H1 (cell line): ENCODE data around the gene IRF3. TPM values are rescaled to one million over a fixed set of nuclear protein-coding genes. Genes with fewer than 3 reads are reported as not detected.

Source experiments
- CTCF ChIA-PET: fragments of 300-600 bp; sonication (Branson Sonifier 250); formaldehyde crosslinking; loops from one replicate; lab custom pipeline; 2021; ENCODE audit not compliant: partially characterized antibody; lab: Charles Lee
- POLR2A ChIA-PET: fragments of 300-600 bp; sonication (Branson Sonifier 250); formaldehyde crosslinking; loops from one replicate; lab custom pipeline; 2021; ENCODE audit warnings: inconsistent platforms; ENCODE audit not compliant: partially characterized antibody; lab: Charles Lee
- DNase-seq, 2 experiments: peaks; one replicate each; pipeline versions ENCODE4 v3.0.0 to v3.0.0-alpha.2; 2010 to 2022; ENCODE audit warnings: low spot score in 2 of 2, low read depth in 1 of 2, mixed read lengths in 1 of 2
- FAIRE-seq: peaks from 2 replicates; lab custom pipeline; 2011; peaks lifted over from hg19 to GRCh38; lab: Jason Lieb, UNC
- H2AFZ ChIP-seq: 2 replicates; pipeline ENCODE4 v1.8.1; 2012; ENCODE audit warnings: low read length, inconsistent platforms
- H2AK5ac ChIP-seq: 2 replicates; pipeline ENCODE4 v1.6.1; 2013; ENCODE audit warnings: low read depth, low read length
- H2BK120ac ChIP-seq: replicated peaks from 2 replicates; pipeline ENCODE3; 2013; ENCODE audit warnings: low read depth, low read length, inconsistent platforms
- H2BK12ac ChIP-seq: 2 replicates; pipeline ENCODE4 v1.6.1; 2013; ENCODE audit warnings: low read depth, low read length
- H2BK15ac ChIP-seq: 2 replicates; pipeline ENCODE4 v1.6.1; 2013; ENCODE audit warnings: low read length
- H2BK20ac ChIP-seq: 2 replicates; pipeline ENCODE4 v1.6.1; 2013; ENCODE audit warnings: low read length
- H2BK5ac ChIP-seq: 2 replicates; pipeline ENCODE4 v1.6.1; 2013; ENCODE audit warnings: low read depth, low read length
- H3K14ac ChIP-seq: 2 replicates; pipeline ENCODE4 v1.6.1; 2013; ENCODE audit warnings: inconsistent platforms; ENCODE audit not compliant: insufficient read length
- H3K18ac ChIP-seq: 2 replicates; pipeline ENCODE4 v1.6.1; 2013; ENCODE audit warnings: low read length; ENCODE audit errors: extremely low read depth
- H3K23ac ChIP-seq: 2 replicates; pipeline ENCODE4 v1.6.1; 2013; ENCODE audit warnings: inconsistent platforms; ENCODE audit not compliant: insufficient read length
- H3K23me2 ChIP-seq: 2 replicates; pipeline ENCODE4 v1.6.1; 2013; ENCODE audit warnings: low read depth, low read length
- H3K27ac ChIP-seq: 2 replicates; pipeline ENCODE4 v1.6.1; 2011; ENCODE audit warnings: low read depth, low read length, inconsistent platforms
- H3K27me3 ChIP-seq, 4 experiments: replicated peaks in 1 of 4; 1 replicate in 1 of 4; 2 replicates in 3 of 4; pipeline versions ENCODE4 v1.6.1 to v1.8.1; 2011 to 2013; ENCODE audit warnings: low read length in 3 of 4, mild to moderate bottlenecking in 3 of 4, inconsistent platforms in 2 of 4, mixed read lengths in 2 of 4, moderate library complexity in 1 of 4; ENCODE audit not compliant: control insufficient read depth in 3 of 4, insufficient read depth in 3 of 4; ENCODE audit errors: extremely low read depth in 1 of 4
- H3K36me3 ChIP-seq, 4 experiments: 2 replicates each; pipeline versions ENCODE4 v1.6.1 to v1.8.1; 2011 to 2013; ENCODE audit warnings: mild to moderate bottlenecking in 4 of 4, low read length in 3 of 4, moderate library complexity in 2 of 4, control low read depth in 1 of 4, inconsistent platforms in 1 of 4; ENCODE audit not compliant: insufficient read depth in 4 of 4, control insufficient read depth in 2 of 4
- H3K4ac ChIP-seq: replicated peaks from 2 replicates; pipeline ENCODE3; 2013; ENCODE audit warnings: low read length, low read depth, mixed read lengths, inconsistent platforms; ENCODE audit not compliant: insufficient read length
- H3K4me1 ChIP-seq, 4 experiments: replicated peaks in 1 of 4; 1 replicate in 1 of 4; 2 replicates in 3 of 4; pipeline versions ENCODE4 v1.6.1 to v1.8.1; 2011 to 2013; ENCODE audit warnings: low read length in 3 of 4, inconsistent platforms in 2 of 4, mixed read lengths in 1 of 4; ENCODE audit not compliant: insufficient read depth in 4 of 4, control insufficient read depth in 3 of 4
- H3K4me2 ChIP-seq, 2 experiments: 2 replicates each; pipeline versions ENCODE4 v1.6.1 to v1.8.1; 2011 to 2013; ENCODE audit warnings: low read depth in 2 of 2, low read length in 2 of 2, control low read depth in 1 of 2, inconsistent platforms in 1 of 2, mild to moderate bottlenecking in 1 of 2; ENCODE audit not compliant: insufficient read depth in 1 of 2
- H3K4me3 ChIP-seq, 4 experiments: fragments of 200-600, 300-600 bp in 1 of 4; sonication (generic), shearing (Covaris generic), sonication (Bioruptor Twin) in 1 of 4; 2 replicates each; pipeline versions ENCODE4 v1.5.1 to v1.8.1; 2011 to 2016; ENCODE audit warnings: low read length in 4 of 4, low read depth in 3 of 4, control low read depth in 2 of 4, inconsistent platforms in 2 of 4, mild to moderate bottlenecking in 2 of 4, mixed read lengths in 1 of 4, moderate library complexity in 1 of 4; ENCODE audit not compliant: insufficient read depth in 2 of 4; ENCODE audit errors: extremely low read depth in 1 of 4
- H3K56ac ChIP-seq: replicated peaks from 2 replicates; pipeline ENCODE3; 2013; ENCODE audit warnings: low read depth, mild to moderate bottlenecking, mixed read lengths, low read length, inconsistent platforms; ENCODE audit not compliant: insufficient read length
- H3K79me1 ChIP-seq: 2 replicates; pipeline ENCODE4 v1.6.1; 2013; ENCODE audit warnings: low read depth, low read length, control low read depth
- H3K79me2 ChIP-seq, 2 experiments: 2 replicates each; pipeline versions ENCODE4 v1.6.1 to v1.8.1; 2012 to 2013; ENCODE audit warnings: low read length in 2 of 2, mild to moderate bottlenecking in 2 of 2, inconsistent platforms in 1 of 2; ENCODE audit not compliant: insufficient read depth in 2 of 2, control insufficient read depth in 1 of 2
- H3K9ac ChIP-seq, 4 experiments: replicated peaks in 1 of 4; 1 replicate in 1 of 4; 2 replicates in 3 of 4; pipeline versions ENCODE4 v1.6.1 to v1.8.1; 2011 to 2013; ENCODE audit warnings: low read depth in 3 of 4, low read length in 3 of 4, control low read depth in 2 of 4, mild to moderate bottlenecking in 2 of 4, moderate library complexity in 2 of 4, inconsistent platforms in 1 of 4; ENCODE audit errors: extremely low read depth in 1 of 4
- H3K9me3 ChIP-seq, 2 experiments: 2 replicates each; pipeline versions ENCODE4 v1.6.1 to v1.8.1; 2012 to 2013; ENCODE audit warnings: mild to moderate bottlenecking in 2 of 2, moderate library complexity in 2 of 2, control low read depth in 1 of 2, inconsistent platforms in 1 of 2, low read depth in 1 of 2, low read length in 1 of 2, mixed read lengths in 1 of 2; ENCODE audit not compliant: insufficient read depth in 2 of 2
- H4K20me1 ChIP-seq, 2 experiments: replicated peaks in 1 of 2; 2 replicates each; pipeline versions ENCODE3 to v1.8.1; 2011 to 2013; ENCODE audit warnings: inconsistent platforms in 2 of 2, low read length in 2 of 2, mild to moderate bottlenecking in 1 of 2; ENCODE audit not compliant: insufficient read depth in 2 of 2, control insufficient read depth in 1 of 2
- H4K5ac ChIP-seq: 2 replicates; pipeline ENCODE4 v1.6.1; 2013; ENCODE audit warnings: low read length, low read depth, mixed read lengths, inconsistent platforms; ENCODE audit not compliant: insufficient read length
- H4K8ac ChIP-seq: 2 replicates; pipeline ENCODE4 v1.8.0; 2013; ENCODE audit warnings: mild to moderate bottlenecking, moderate library complexity, low read length, inconsistent platforms; ENCODE audit not compliant: insufficient read depth; ENCODE audit errors: extremely low read depth
- H4K91ac ChIP-seq: replicated peaks from 2 replicates; pipeline ENCODE3; 2013; ENCODE audit warnings: low read length, mixed read lengths, inconsistent platforms; ENCODE audit not compliant: insufficient read length
- BRCA1 ChIP-seq: IDR thresholded peaks from 2 replicates; pipeline ENCODE4 v1.6.1; 2012; ENCODE audit warnings: low read depth, low read length, improper control_type of control experiment
- POLR2A ChIP-seq, 2 experiments: IDR thresholded peaks; 1 replicate in 1 of 2; 2 replicates in 1 of 2; pipeline ENCODE4 v1.6.1; 2011; ENCODE audit warnings: low read depth in 2 of 2, low read length in 2 of 2, mild to moderate bottlenecking in 2 of 2; ENCODE audit errors: control extremely low read depth in 1 of 2
- POLR2AphosphoS5 ChIP-seq: IDR thresholded peaks from 2 replicates; pipeline ENCODE4 v1.6.1; 2011; ENCODE audit warnings: low read depth, low read length
- SAP30 ChIP-seq: fragments of 300-600 bp; sonication (generic); IDR thresholded peaks from 2 replicates; pipeline ENCODE4 v1.7.1; 2012; ENCODE audit warnings: low read length, moderate library complexity, mild to moderate bottlenecking, inconsistent platforms; ENCODE audit not compliant: insufficient read depth, insufficient replicate concordance
- SIN3A ChIP-seq, 2 experiments: IDR thresholded peaks in 1 of 2; conservative IDR thresholded peaks in 1 of 2; 2 replicates each; pipeline ENCODE4 v1.6.1; 2011 to 2012; ENCODE audit warnings: low read length in 2 of 2, improper control_type of control experiment in 1 of 2, low read depth in 1 of 2, mild to moderate bottlenecking in 1 of 2
- SIX5 ChIP-seq: IDR thresholded peaks from 2 replicates; pipeline ENCODE4 v1.6.1; 2011; ENCODE audit warnings: mild to moderate bottlenecking, low read depth, low read length
- TAF1 ChIP-seq: IDR thresholded peaks from 2 replicates; pipeline ENCODE4 v1.6.1; 2011; ENCODE audit warnings: mild to moderate bottlenecking, low read depth, low read length
- WGBS, 2 experiments: shearing (Covaris generic) in 1 of 2; methylation state at CpG; one replicate each; pipeline versions ENCODE4 v1.1.6 to v1.1.7; 2013 to 2015; ENCODE audit warnings: low lambda C conversion rate in 2 of 2, mixed read lengths in 2 of 2, inconsistent platforms in 1 of 2, low coverage in 1 of 2, missing lambda C conversion rate in 1 of 2; ENCODE audit not compliant: insufficient replicate concordance in 2 of 2, insufficient coverage in 1 of 2, insufficient read length in 1 of 2; ENCODE audit errors: extremely low coverage in 1 of 2, missing lambda C conversion rate in 1 of 2; 5-methylcytosine and 5-hydroxymethylcytosine counted together
- polyA plus RNA-seq, 7 experiments: library from polyadenylated mRNA; depleted of rRNA in 3 of 7; stranded (reverse) in 5 of 7; unstranded in 2 of 7; fragments of >200 nt in 5 of 7; fragments of 200-250 nt in 2 of 7; gene quantifications; 1 replicate in 5 of 7; 2 replicates in 1 of 7; 4 replicates in 1 of 7; pipeline versions ENCODE4 v1.2.1 to v1.2.3, GENCODE V29; 2011 to 2013; ENCODE audit warnings: missing spikeins in 2 of 7, mixed read lengths in 2 of 7
- total RNA-seq: library from RNA; stranded (reverse); fragmentation: NEBNext Ultra II Directional; extraction: Animal tissue kit (Norgen Biotek cat#: 25700); gene quantifications from 2 replicates; pipeline ENCODE4 v1.2.1, GENCODE V29; 2021
- TF ChIP-seq, protein P1 (sequence below), 3 experiments: IDR thresholded peaks; 1 replicate in 2 of 3; 2 replicates in 1 of 3; pipeline versions ENCODE4 v1.5.1 to v1.6.1; 2011; ENCODE audit warnings: low read length in 3 of 3, mild to moderate bottlenecking in 3 of 3, inconsistent platforms in 2 of 3, low read depth in 1 of 3, moderate library complexity in 1 of 3; ENCODE audit not compliant: insufficient read depth in 1 of 3; ENCODE audit errors: control extremely low read depth in 1 of 3

Gene IRF3
- total and polyA plus RNA-seq, 2 of the 8 experiments (the other 6 are each of a cell fraction or from before 2014, with no cell fraction given) = 103 to 114 TPM

DNA sequence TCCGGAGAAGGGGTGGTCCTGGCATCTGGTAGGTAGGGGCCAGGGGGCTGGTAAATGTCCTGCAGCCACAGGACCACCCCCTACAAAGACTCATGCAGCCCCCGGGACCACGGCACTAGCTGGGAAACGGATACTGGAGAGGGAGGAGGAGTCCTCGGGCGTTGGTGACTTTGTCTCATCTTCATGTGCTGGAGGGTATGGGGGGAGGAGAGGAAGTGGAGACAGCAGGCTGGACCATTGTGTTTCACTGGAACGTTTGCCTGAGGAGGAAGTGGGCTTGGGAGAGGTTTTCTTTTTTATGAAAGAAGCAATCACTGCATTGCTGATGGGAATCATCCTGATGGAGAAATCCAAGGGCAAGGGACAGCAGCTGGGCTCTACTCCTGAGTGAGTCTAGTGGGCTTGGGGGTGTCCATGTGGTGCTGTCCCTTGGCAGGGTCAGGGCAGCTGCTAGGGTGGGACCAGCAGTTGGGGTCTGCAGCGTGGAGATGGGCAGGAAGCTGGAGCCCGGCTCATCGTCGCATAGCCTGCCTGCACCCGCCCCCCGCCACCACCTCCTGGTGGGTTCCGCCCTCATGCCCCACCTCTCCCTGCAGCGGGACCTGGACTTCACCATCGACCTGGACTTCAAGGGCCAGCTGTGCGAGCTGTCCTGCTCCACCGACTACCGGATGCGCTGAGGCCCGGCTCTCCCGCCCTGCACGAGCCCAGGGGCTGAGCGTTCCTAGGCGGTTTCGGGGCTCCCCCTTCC lies 22.1 kb upstream of the IRF3 start:
- H2BK15ac ChIP-seq = no peak overlapping the region
- WGBS, 2 experiments = 84% methylated on average over 20 of the region's 26 CpGs; no CpG with 5 or more reads in 1 of the 2 experiments
- no peak for DNase-seq
- H3K4ac ChIP-seq = no peak overlapping the region
- no peak overlapping the region for H3K23ac ChIP-seq
- no peak overlapping the region for H3K56ac ChIP-seq
- H3K4me2 ChIP-seq = peak overlapping the region in 1 of 2 experiments; percentile 36; a peak in 2 of 4 replicates
- no peak overlapping the region; the same call in 1 of the 2 replicates for H2BK5ac ChIP-seq
- H3K23me2 ChIP-seq = peaks cover 20% of the 10 kb centered on the region
- no peak overlapping the region for H3K4me3 ChIP-seq
- POLR2A ChIA-PET = interaction anchor here (0.6 to 12.2 kb wide), 14 partner anchors 9 to 191 kb away, joined by 3 to 168 read pairs (median 4); partner anchors contain the start of genes PRMT1, PTOV1 and RPS11
- TF ChIP-seq, protein P1, sequence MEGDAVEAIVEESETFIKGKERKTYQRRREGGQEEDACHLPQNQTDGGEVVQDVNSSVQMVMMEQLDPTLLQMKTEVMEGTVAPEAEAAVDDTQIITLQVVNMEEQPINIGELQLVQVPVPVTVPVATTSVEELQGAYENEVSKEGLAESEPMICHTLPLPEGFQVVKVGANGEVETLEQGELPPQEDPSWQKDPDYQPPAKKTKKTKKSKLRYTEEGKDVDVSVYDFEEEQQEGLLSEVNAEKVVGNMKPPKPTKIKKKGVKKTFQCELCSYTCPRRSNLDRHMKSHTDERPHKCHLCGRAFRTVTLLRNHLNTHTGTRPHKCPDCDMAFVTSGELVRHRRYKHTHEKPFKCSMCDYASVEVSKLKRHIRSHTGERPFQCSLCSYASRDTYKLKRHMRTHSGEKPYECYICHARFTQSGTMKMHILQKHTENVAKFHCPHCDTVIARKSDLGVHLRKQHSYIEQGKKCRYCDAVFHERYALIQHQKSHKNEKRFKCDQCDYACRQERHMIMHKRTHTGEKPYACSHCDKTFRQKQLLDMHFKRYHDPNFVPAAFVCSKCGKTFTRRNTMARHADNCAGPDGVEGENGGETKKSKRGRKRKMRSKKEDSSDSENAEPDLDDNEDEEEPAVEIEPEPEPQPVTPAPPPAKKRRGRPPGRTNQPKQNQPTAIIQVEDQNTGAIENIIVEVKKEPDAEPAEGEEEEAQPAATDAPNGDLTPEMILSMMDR (IDR thresholded peaks at IDR 0.05; ENCODE audit: control extremely low read depth in 1 of 3, insufficient read depth in 1 of 3, low read depth in 1 of 3, low read length in 3 of 3) = no peak
- TF ChIP-seq SIN3A (conservative IDR thresholded peaks at IDR 0.05 in 1 of 2, IDR thresholded peaks at IDR 0.05 in 1 of 2; ENCODE audit: low read depth in 1 of 2, low read length in 2 of 2) (no peak), BRCA1 (no peak), POLR2AphosphoS5 (peak; percentile 60), TAF1 (no peak), POLR2A (IDR thresholded peaks at IDR 0.05; ENCODE audit: control extremely low read depth in 1 of 2, low read depth in 2 of 2, low read length in 2 of 2) (no peak; a peak in 1 of 3 replicates), SAP30 (no peak), SIX5 (no peak)
- peaks cover 20 to 37% of the 10 kb centered on the region in 2 experiments for H4K20me1 ChIP-seq
- H3K36me3 ChIP-seq = peaks cover 16 to 44% (median 29%) of the 10 kb centered on the region in 4 experiments
- H3K79me2 ChIP-seq = peaks cover 0 to 10% of the 10 kb centered on the region in 2 experiments; a peak in 1 of 4 replicates
- H3K18ac ChIP-seq = peak overlapping the region; percentile 19; the same call in 1 of the 2 replicates
- H3K9ac ChIP-seq = no peak overlapping the region
- no peak overlapping the region for H3K14ac ChIP-seq
- H2AK5ac ChIP-seq = no peak overlapping the region
- peaks cover 10% of the 10 kb centered on the region; the same call in 1 of the 2 replicates for H3K79me1 ChIP-seq
- no peak overlapping the region for H4K8ac ChIP-seq
- no peak for FAIRE-seq
- H3K9me3 ChIP-seq = no peaks in the 10 kb centered on the region
- H3K27ac ChIP-seq = no peak overlapping the region
- no peak overlapping the region for H2BK20ac ChIP-seq
- H3K27me3 ChIP-seq = no peaks in the 10 kb centered on the region
- no peak overlapping the region for H2BK12ac ChIP-seq
- no peak overlapping the region for H4K91ac ChIP-seq
- CTCF ChIA-PET = interaction anchor here (1.1 to 2.2 kb wide), 6 partner anchors 9 to 117 kb away, joined by 3 to 11 read pairs (median 4); no protein-coding TSS in a partner anchor
- H3K4me1 ChIP-seq = peaks cover 0 to 25% (median 15%) of the 10 kb centered on the region in 4 experiments; a peak in 6 of 7 replicates
- H2BK120ac ChIP-seq = no peak overlapping the region
- no peak overlapping the region for H2AFZ ChIP-seq
- no peak overlapping the region for H4K5ac ChIP-seq
